ENCODE data around the gene POMGNT1.

- no peak for TF ChIP-seq SMC3 (IDR thresholded peaks at IDR 0.05)
- TF ChIP-seq CTCF (IDR thresholded peaks at IDR 0.05), result no peak
- TF ChIP-seq REST (IDR thresholded peaks at IDR 0.05), result no peak
- TF ChIP-seq POLR2A (IDR thresholded peaks at IDR 0.05; ENCODE audit: low read length), result no peak
- TF ChIP-seq NFE2L2 (conservative IDR thresholded peaks at IDR 0.05; ENCODE audit: low read length), result no peak
- no peak for TF ChIP-seq HOXA7 (CRISPR knock-in tag; IDR thresholded peaks at IDR 0.05)
- no peak for TF ChIP-seq RARB (CRISPR knock-in tag; IDR thresholded peaks at IDR 0.05)
- no peak for TF ChIP-seq CHD2 (IDR thresholded peaks at IDR 0.05; ENCODE audit: low read length, partially characterized antibody)
- no peak for TF ChIP-seq MYC (IDR thresholded peaks at IDR 0.05; ENCODE audit: borderline replicate concordance, low read length)
- TF ChIP-seq ZC3H11A (IDR thresholded peaks at IDR 0.05), result no peak
- TF ChIP-seq EHMT2 (IDR thresholded peaks at IDR 0.05; ENCODE audit: low read depth), result no peak
- no peak for TF ChIP-seq RAD21 (conservative IDR thresholded peaks at IDR 0.05 in 1 of 2, IDR thresholded peaks at IDR 0.05 in 1 of 2)
- TF ChIP-seq ELK1 (IDR thresholded peaks at IDR 0.05; ENCODE audit: low read depth, low read length), result no peak
- no peak for TF ChIP-seq NPAS2 (CRISPR knock-in tag; IDR thresholded peaks at IDR 0.05; ENCODE audit: borderline replicate concordance)
Measured at GRCh38 chr1:46171871-46172270, 26.4 kb downstream of the POMGNT1 start.
